HepG2 (cell line): ENCODE results near the gene IGLON5. TPM values are rescaled to one million over a fixed set of nuclear protein-coding genes. Genes with fewer than 3 reads are reported as not detected.

Source experiments
- ATAC-seq: fragments of 200-7000 bp; cut with Tn5 transposase; 3 replicates; pipeline ENCODE4 v1.9.1; 2020; ENCODE audit warnings: mild to moderate bottlenecking, moderate library complexity
- BruUV-seq: library from RNA; stranded (reverse); fragments of 400-500 nt; replicated peaks from 2 replicates; lab custom pipeline; 2021; lab: Mats Ljungman, UMichigan
- CTCF ChIA-PET: fragments of 300-600 bp; formaldehyde crosslinking; extraction: SDS; loops from one replicate; lab custom pipeline; 2021; ENCODE audit warnings: low total read pairs, inconsistent platforms, low intra/inter-chr PET ratio; lab: Yijun Ruan, JAX
- POLR2A ChIA-PET: fragments of 350-600 bp; sonication (Branson Sonifier 250); formaldehyde crosslinking; loops from one replicate; lab custom pipeline; 2020; ENCODE audit warnings: antibody characterized with exemption, inconsistent platforms; lab: Yijun Ruan, JAX
- DNase-seq: peaks from one replicate; pipeline ENCODE4 v3.0.0-alpha.2; 2015; ENCODE audit warnings: low spot score
- FAIRE-seq: peaks from 3 replicates; lab custom pipeline; 2011; peaks lifted over from hg19 to GRCh38; lab: Jason Lieb, UNC
- H2AFZ ChIP-seq: one replicate; pipeline ENCODE4 v1.6.1; 2011; ENCODE audit warnings: low read length, inconsistent platforms
- H3K27ac ChIP-seq: fragments of 300-600 bp; 3 replicates; pipeline ENCODE4 v1.8.0; 2011; ENCODE audit warnings: mixed run types, mild to moderate bottlenecking, mixed read lengths, low read length, inconsistent platforms; ENCODE audit not compliant: insufficient read depth; ENCODE audit errors: extremely low read length
- H3K27me3 ChIP-seq, 2 experiments: fragments of 200-600 bp in 1 of 2; 2 replicates in 1 of 2; 3 replicates in 1 of 2; pipeline versions ENCODE4 v1.6.0 to v1.8.0; 2011; ENCODE audit warnings: low read length in 2 of 2, mild to moderate bottlenecking in 2 of 2, moderate library complexity in 2 of 2, inconsistent platforms in 1 of 2; ENCODE audit not compliant: insufficient read depth in 2 of 2, control insufficient read depth in 1 of 2
- H3K36me3 ChIP-seq, 2 experiments: fragments of 200-600 bp in 1 of 2; replicated peaks in 1 of 2; 2 replicates in 1 of 2; 3 replicates in 1 of 2; pipeline versions ENCODE4 v1.5.1 to v1.8.0; 2011; ENCODE audit warnings: low read length in 2 of 2, inconsistent platforms in 1 of 2; ENCODE audit not compliant: insufficient read depth in 2 of 2, control insufficient read depth in 1 of 2
- H3K4me1 ChIP-seq: 2 replicates; pipeline ENCODE4 v1.5.1; 2012; ENCODE audit warnings: low read length, inconsistent platforms; ENCODE audit not compliant: insufficient read depth
- H3K4me2 ChIP-seq: 2 replicates; pipeline ENCODE4 v1.6.0; 2011; ENCODE audit warnings: low read depth, low read length, inconsistent platforms
- H3K4me3 ChIP-seq, 3 experiments: fragments of 200-600 bp in 1 of 3; sonication (generic), shearing (Covaris generic) in 1 of 3; replicated peaks in 1 of 3; 2 replicates each; pipeline ENCODE4 v1.5.1; 2011 to 2016; ENCODE audit warnings: low read length in 3 of 3, inconsistent platforms in 2 of 3, low read depth in 2 of 3, mild to moderate bottlenecking in 2 of 3, control low read depth in 1 of 3, mixed read lengths in 1 of 3; ENCODE audit not compliant: insufficient read depth in 1 of 3
- H3K79me2 ChIP-seq: one replicate; pipeline ENCODE4 v1.6.1; 2011; ENCODE audit warnings: low read length, inconsistent platforms; ENCODE audit not compliant: insufficient read depth
- H3K9ac ChIP-seq: 2 replicates; pipeline ENCODE4 v1.6.0; 2011; ENCODE audit warnings: mild to moderate bottlenecking, low read depth, low read length, inconsistent platforms; ENCODE audit not compliant: insufficient read depth
- H3K9me3 ChIP-seq: 2 replicates; pipeline ENCODE4 v1.5.1; 2012; ENCODE audit warnings: mild to moderate bottlenecking, low read length
- H4K20me1 ChIP-seq: 2 replicates; pipeline ENCODE4 v1.6.0; 2011; ENCODE audit warnings: inconsistent platforms, mild to moderate bottlenecking, low read length, moderate library complexity; ENCODE audit not compliant: insufficient read depth
- ATF7 ChIP-seq, 2 experiments: fragments of 450-650 bp in 1 of 2; sonication (generic) in 1 of 2; formaldehyde crosslinking in 1 of 2; IDR thresholded peaks; 2 replicates each; pipeline versions ENCODE4 v1.4.0 to v1.6.1; 2016 to 2020; ENCODE audit warnings: antibody characterized with exemption in 1 of 2, mild to moderate bottlenecking in 1 of 2, missing genetic modification reagents in 1 of 2
- FOXP1 ChIP-seq, 2 experiments: fragments of 450-650 bp in 1 of 2; IDR thresholded peaks; 2 replicates each; pipeline ENCODE4 v1.6.1; 2017 to 2018; ENCODE audit warnings: antibody characterized with exemption in 1 of 2
- HMGXB3 ChIP-seq: sonication (generic); formaldehyde crosslinking; IDR thresholded peaks from 2 replicates; pipeline ENCODE4 v1.4.0; 2020; ENCODE audit warnings: missing genetic modification reagents, borderline replicate concordance
- HNF4A ChIP-seq: sonication (generic); formaldehyde crosslinking; IDR thresholded peaks from 2 replicates; pipeline ENCODE4 v1.4.0; 2020; ENCODE audit warnings: missing genetic modification reagents
- HNRNPK ChIP-seq: fragments of 200-400 bp; formaldehyde crosslinking; IDR thresholded peaks from 2 replicates; pipeline ENCODE4 v1.6.1; 2018; ENCODE audit warnings: low read length, low read depth, moderate library complexity, mild to moderate bottlenecking; ENCODE audit not compliant: poor library complexity, severe bottlenecking
- MXD3 ChIP-seq: IDR thresholded peaks from 2 replicates; pipeline ENCODE4 v1.6.1; 2016; ENCODE audit warnings: mild to moderate bottlenecking, missing biosample characterization, missing genetic modification reagents
- NCOR1 ChIP-seq: fragments of 200-600 bp; sonication (generic); IDR thresholded peaks from 2 replicates; pipeline ENCODE4 v1.7.0; 2017; ENCODE audit warnings: antibody characterized with exemption, low read length, borderline replicate concordance
- NFKBIZ ChIP-seq: IDR thresholded peaks from 2 replicates; pipeline ENCODE4 v1.6.1; 2018; ENCODE audit warnings: missing genetic modification reagents, missing compliant biosample characterization
- PCBP2 ChIP-seq: fragments of 200-400 bp; formaldehyde crosslinking; optimal IDR thresholded peaks from 2 replicates; pipeline ENCODE3; 2018; ENCODE audit warnings: low read length, low read depth; ENCODE audit not compliant: poor library complexity, severe bottlenecking
- SNAPC2 ChIP-seq: sonication (generic); formaldehyde crosslinking; IDR thresholded peaks from 2 replicates; pipeline ENCODE4 v1.8.1; 2022; ENCODE audit warnings: mild to moderate bottlenecking, missing genetic modification reagents
- SSRP1 ChIP-seq: IDR thresholded peaks from 2 replicates; pipeline ENCODE4 v1.6.1; 2016; ENCODE audit warnings: control low read depth
- TARDBP ChIP-seq: sonication (generic); formaldehyde crosslinking; IDR thresholded peaks from 2 replicates; pipeline ENCODE4 v1.8.0; 2022; ENCODE audit warnings: mild to moderate bottlenecking, missing genetic modification reagents
- TFDP1 ChIP-seq: IDR thresholded peaks from 2 replicates; pipeline ENCODE4 v1.6.1; 2016; ENCODE audit warnings: missing compliant biosample characterization, missing genetic modification reagents, borderline replicate concordance
- TOPORS ChIP-seq: sonication (generic); formaldehyde crosslinking; IDR thresholded peaks from 2 replicates; pipeline ENCODE4 v1.8.0; 2023; ENCODE audit warnings: mild to moderate bottlenecking, missing genetic modification reagents
- ZBTB20 ChIP-seq: sonication (generic); formaldehyde crosslinking; IDR thresholded peaks from 2 replicates; pipeline ENCODE4 v1.8.1; 2023; ENCODE audit warnings: missing genetic modification reagents, low read depth, mild to moderate bottlenecking, borderline replicate concordance
- ZBTB42 ChIP-seq: sonication (generic); formaldehyde crosslinking; IDR thresholded peaks from 2 replicates; pipeline ENCODE4 v1.5.0; 2020; ENCODE audit warnings: mild to moderate bottlenecking, missing genetic modification reagents
- ZNF446 ChIP-seq: sonication (generic); formaldehyde crosslinking; IDR thresholded peaks from 2 replicates; pipeline ENCODE4 v1.5.0; 2020; ENCODE audit warnings: mild to moderate bottlenecking, missing genetic modification reagents
- WGBS: methylation state at CpG from one replicate; pipeline ENCODE4 v1.1.6; 2017; ENCODE audit warnings: low lambda C conversion rate; 5-methylcytosine and 5-hydroxymethylcytosine counted together
- in situ Hi-C: cut with HindIII; loops from 2 replicates; pipeline ENCODE4 v1.10.0; 2017; ENCODE audit warnings: low pct_unique_long_range_greater_than_20kb; ENCODE audit not compliant: extremely low pct_ligation_motif_present
- intact Hi-C: fragments of 100-400 bp; cut with micrococcal nuclease; formaldehyde crosslinking; loops from one replicate; pipeline ENCODE4 v1.10.0; 2022; ENCODE audit not compliant: unreplicated experiment
- polyA plus RNA-seq, 8 experiments: library from polyadenylated mRNA; depleted of rRNA in 3 of 8; stranded (reverse) in 7 of 8; unstranded in 1 of 8; fragments of >200 nt; fragmentation: Illumina TruSeq in 4 of 8; extraction: Trizol in 4 of 8; gene quantifications; 2 replicates each; pipeline versions ENCODE4 v1.2.1 to v1.2.3, GENCODE V29; 2011 to 2016; ENCODE audit warnings: low read depth in 4 of 8, missing spikeins in 1 of 8, mixed read lengths in 1 of 8; ENCODE audit not compliant: insufficient read depth in 1 of 8
- total RNA-seq, 5 experiments: library from RNA; depleted of rRNA; stranded (reverse); fragments of >200 nt; fragmentation: Illumina TruSeq; extraction: Trizol; gene quantifications; 2 replicates each; pipeline ENCODE4 v1.2.3, GENCODE V29; 2016; ENCODE audit warnings: low read depth in 1 of 5

Gene IGLON5
- total and polyA plus RNA-seq, 2 of the 13 experiments (the other 11 are each of a cell fraction or from before 2014, with no cell fraction given) = 0.04 to 5.7 TPM

GRCh38 chr19:51327066-51328001, 15.9 kb downstream of the IGLON5 start:
- CTCF ChIA-PET = no interaction called here
- Histone ChIP-seq H4K20me1 (no peaks in the 10 kb centered on the region), H3K36me3 (peaks cover 2 to 18% of the 10 kb centered on the region in 2 experiments; a peak in 3 of 5 replicates), H3K4me1 (peaks cover 15% of the 10 kb centered on the region), H3K9me3 (no peaks in the 10 kb centered on the region), H3K27me3 (peaks cover 8 to 34% of the 10 kb centered on the region in 2 experiments; a peak in 4 of 5 replicates), H3K4me3 (peak overlapping the region; percentile 34 to 79 (median 46); a peak in 5 of 6 replicates), H2AFZ (no peak overlapping the region), H3K27ac (no peak overlapping the region), H3K79me2 (no peaks in the 10 kb centered on the region), H3K4me2 (peak overlapping the region; percentile 74), H3K9ac (peak overlapping the region; percentile 68)
- POLR2A ChIA-PET = interaction anchor here (1.0 kb wide), 1 partner anchor 41 kb away, joined by 3 read pairs; no protein-coding TSS in a partner anchor
- in situ Hi-C loops (no loop called here), intact Hi-C loops (no loop called here)
- WGBS = 5% methylated on average over 27 of the region's 75 CpGs
- DNase-seq = peak; percentile 59
- ATAC-seq = peak; percentile 70
- BruUV-seq = no TSS peak
- no peak for FAIRE-seq
- TF ChIP-seq ZBTB42 = no peak
- 0 out of 2 replicates have a peak, but pooled peaks have one; percentile 38 for TF ChIP-seq HMGXB3 (CRISPR knock-in tag)
- TF ChIP-seq SSRP1 (CRISPR knock-in tag) = no peak
- no peak for TF ChIP-seq ZNF446 (CRISPR knock-in tag)
- TF ChIP-seq NFKBIZ (CRISPR knock-in tag) = no peak
- 0 out of 2 replicates have a peak, but pooled peaks have one; percentile 36 for TF ChIP-seq SNAPC2
- no peak for TF ChIP-seq MXD3 (CRISPR knock-in tag)
- peak; percentile 66 for TF ChIP-seq HNRNPK
- 0 out of 2 replicates have a peak, but pooled peaks have one; percentile 20 for TF ChIP-seq ZBTB20 (CRISPR knock-in tag)
- TF ChIP-seq ATF7 (IDR thresholded peaks at IDR 0.05) = no peak
- no peak for TF ChIP-seq ATF7 (CRISPR knock-in tag; IDR thresholded peaks at IDR 0.05)
- TF ChIP-seq NCOR1 = no peak
- peak; percentile 20; the same call in 1 of the 2 replicates for TF ChIP-seq TFDP1 (CRISPR knock-in tag)
- TF ChIP-seq FOXP1 (IDR thresholded peaks at IDR 0.05) = no peak
- TF ChIP-seq FOXP1 (CRISPR knock-in tag; IDR thresholded peaks at IDR 0.05) = no peak
- no peak for TF ChIP-seq HNF4A (CRISPR knock-in tag)
- no peak for TF ChIP-seq TOPORS (CRISPR knock-in tag)
- no peak for TF ChIP-seq PCBP2
- 0 out of 2 replicates have a peak, but pooled peaks have one; percentile 33 for TF ChIP-seq TARDBP
